NCI-H1930 (cell line): ENCODE data around the gene LAPTM5.

Experiments used
- DNase-seq, 2 experiments: peaks; one replicate each; lab custom pipeline; 2025; lab: John Stamatoyannopoulos, UW

The LAPTM5 gene

GRCh38 chr1:30742300-30742962 is 15.1 kb downstream of the LAPTM5 start:
- DNase-seq: no peak

DNA sequence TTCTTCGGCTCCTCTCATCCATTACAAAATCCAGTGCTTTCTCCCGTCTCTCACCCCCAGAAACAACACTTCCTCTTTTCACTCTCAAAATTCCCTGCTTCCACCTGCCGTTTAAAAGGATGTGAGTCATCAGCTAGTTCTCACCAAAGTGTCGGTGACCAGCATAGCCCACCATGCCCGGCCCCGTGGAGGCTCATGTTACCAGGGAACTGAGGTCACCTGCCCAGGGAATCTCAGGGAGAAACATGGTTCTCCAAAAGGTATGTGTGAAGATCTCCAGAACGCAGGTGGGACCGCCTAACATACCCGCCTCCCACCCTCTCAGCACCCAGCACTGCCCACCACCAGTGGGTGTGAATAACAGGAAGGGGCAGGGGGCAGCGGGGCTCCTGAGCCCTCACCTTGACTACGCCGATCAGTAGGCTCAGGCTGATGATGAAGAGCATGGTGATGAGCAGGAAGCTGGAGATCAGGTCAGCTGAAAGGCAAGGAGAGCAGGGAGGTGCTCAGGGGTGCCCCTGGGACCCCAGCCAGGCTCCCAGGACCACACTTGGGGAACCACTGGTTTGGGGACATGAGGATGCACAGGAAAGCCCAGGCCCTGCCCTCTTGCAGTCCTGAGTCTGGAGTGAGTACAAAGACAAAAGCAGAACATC is 16.2 kb downstream of the LAPTM5 start:
- DNase-seq: no peak

- no peak for DNase-seq
These were observed 17.0 kb downstream of the LAPTM5 start for GRCh38 chr1:30740251-30741238.

- no peak for DNase-seq
These were observed 18.0 kb downstream of the LAPTM5 start for GRCh38 chr1:30739601-30740000.

DNA sequence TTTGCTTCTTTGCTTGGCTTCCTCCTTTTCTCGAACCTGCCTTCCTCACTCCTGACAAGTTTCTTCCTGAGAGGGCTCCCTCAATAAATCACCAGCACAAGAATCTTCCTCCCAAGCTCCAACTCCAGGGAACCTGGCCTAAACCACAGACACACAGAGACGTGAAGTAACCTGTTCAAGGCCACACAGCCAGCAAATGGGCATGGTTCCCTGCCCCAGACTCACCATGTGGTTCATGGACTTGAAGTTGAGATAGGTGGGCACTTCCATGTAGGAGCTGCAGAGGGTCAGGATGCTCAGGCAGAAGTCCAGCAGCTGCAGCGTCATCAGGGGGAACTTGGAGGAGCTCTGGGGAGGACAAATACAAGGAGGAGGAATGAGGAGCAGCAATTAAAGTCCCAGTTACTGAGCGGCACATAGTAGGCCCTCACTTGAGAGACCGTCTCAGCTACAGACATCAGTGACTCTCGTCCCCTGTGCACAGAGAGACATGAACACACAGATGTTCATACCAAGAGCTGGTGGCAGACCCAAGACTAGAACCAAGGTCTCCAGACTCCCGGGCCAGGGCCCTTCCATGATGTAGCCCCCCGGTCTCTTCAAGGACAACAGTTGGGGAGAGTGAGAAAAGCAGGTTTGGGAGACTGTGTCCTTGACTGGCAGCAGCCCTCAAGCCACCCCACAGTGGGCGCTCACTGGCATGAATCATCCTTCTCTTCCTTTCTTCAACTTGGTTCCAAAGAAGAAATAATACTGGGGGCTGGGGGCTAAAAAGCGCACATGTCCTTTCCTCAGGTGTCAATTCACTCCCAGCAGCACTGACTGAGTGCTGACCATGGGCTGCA is 18.6 kb downstream of the LAPTM5 start:
- no peak for DNase-seq

DNA sequence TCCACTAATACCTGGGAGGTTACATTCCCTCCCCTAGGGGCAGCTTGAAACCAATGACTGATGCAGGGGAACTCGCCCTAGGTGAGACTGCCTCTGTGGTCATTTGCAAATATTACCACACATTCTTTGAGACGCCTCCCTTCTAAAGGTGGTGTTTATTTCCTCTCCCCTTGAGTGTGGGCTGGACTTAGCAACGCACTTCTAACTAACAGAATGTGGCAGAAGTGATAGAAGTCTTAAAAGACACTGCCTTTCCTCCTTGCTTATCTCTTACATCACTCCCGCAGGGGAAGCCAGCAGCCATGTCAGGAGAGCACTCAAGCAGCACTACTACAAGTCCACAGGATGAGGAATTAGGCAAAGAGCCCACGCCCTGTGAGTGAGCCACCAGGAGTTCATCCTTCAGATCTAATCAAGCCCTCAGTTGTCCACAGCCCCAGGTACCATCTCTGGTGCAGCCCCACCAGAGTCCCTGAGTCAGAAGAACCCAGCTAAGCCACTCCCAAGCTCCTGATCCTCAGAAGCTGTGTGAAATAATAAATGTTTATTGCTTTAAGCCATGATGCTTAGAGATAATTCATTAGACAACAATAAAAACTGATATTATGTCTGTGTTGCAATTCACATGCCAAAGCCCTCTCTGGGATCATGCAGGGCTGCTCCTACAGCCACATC is 19.4 kb downstream of the LAPTM5 start:
- no peak for DNase-seq

- no peak for DNase-seq
These were observed 20.1 kb downstream of the LAPTM5 start for GRCh38 chr1:30737357-30738039.

DNA sequence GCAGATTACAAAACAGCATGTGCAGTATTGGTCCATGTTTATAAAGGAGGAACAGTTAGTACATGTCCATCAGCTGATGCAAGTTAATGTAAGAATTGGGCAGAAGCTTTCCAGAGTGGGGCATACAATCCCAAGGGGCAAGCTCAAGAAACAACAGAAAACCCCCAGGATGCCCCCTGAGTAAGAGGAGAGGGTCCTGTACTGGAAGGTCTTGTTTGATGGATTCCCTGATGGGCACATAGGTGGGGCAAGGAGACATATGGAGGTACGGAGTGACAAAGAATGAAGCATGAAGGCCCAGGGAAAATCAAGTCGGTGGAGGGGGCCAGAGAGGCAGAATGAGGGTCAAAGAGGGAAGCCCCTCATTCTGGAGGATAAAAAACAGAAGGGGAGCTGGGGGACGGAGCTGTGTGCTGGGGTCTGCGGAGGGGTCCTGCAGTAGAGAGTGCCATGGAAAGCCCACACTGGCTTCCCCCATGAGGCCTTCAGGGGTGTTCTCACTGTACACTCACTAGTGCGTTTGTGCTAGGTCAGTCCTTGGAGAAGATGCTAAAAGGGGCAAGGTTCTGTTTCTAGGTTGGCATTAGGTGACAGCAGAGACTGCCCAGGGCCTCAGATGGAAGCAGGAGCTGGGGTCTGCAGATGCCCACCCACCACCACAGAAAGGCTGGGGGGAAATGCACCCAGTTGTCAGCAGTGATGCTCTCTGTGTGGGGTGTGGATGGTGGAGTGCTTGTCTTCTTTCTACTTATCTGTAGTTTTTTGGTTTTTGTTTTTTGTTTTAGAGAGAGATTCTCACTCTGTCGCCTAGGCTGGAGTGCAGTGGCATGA is 21.7 kb downstream of the LAPTM5 start:
- DNase-seq: no peak

- no peak for DNase-seq
These were observed 22.4 kb downstream of the LAPTM5 start for GRCh38 chr1:30735124-30735523.

GRCh38 chr1:30734580-30734979 is 23.0 kb downstream of the LAPTM5 start:
- DNase-seq: no peak

GRCh38 chr1:30734106-30734505 is 23.5 kb downstream of the LAPTM5 start:
- no peak for DNase-seq

DNA sequence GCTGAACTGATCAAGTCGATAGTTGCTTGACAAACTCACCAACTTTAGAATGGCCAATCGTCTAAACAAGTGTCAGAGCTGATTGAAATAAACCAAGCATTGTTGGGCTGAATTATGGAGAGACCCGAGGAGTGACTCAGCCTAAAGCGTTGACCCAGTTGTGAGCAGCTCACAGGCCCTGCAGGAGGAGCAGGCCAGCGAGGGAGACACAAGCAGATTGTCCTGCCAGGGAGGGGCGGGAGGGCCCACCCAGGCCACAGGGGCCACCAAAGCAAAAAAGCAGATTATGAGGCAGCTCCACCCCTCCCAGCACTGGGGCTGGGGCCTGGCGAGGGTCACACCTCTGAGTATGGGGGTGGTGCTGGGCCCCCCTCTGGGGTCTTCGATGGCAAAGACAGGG is 24.1 kb downstream of the LAPTM5 start:
- DNase-seq: no peak

DNA sequence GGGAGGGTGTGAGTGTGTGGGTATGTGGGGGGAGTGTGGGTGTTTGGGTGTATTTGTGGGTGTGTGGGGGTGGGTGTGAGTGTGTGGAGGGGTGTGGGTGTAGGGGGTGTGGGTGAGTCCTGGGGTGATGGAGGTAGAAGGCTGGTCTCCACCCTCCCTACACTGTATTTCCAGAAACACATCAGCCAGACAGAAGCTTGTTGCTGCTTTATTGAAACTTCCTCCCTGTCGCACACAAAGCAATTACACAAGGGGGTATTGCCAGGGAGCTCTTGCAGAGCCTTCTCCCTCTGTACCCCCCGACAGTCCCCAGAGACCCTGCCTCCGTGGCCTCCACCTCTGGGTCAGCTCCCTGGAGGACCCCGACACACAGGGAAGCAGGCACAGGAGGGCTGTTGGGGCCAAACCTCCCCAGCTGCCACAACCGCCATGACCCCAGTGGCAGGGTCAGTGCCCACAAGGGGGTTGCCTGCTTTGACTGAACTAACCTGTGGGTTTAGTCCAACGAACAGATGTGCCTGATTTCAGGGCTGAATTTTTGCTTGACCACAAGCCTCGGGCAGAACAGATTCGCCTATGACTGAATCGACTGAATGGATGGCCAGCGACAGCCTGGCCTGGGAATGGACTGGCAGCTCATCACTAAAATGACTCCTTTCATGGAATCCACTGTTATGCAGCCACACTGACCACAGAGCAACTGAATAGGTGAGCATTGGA is 25.1 kb downstream of the LAPTM5 start:
- no peak for DNase-seq

GRCh38 chr1:30731806-30732276 is 25.7 kb downstream of the LAPTM5 start:
- no peak for DNase-seq

GRCh38 chr1:30731109-30731805 is 26.3 kb downstream of the LAPTM5 start:
- no peak for DNase-seq

GRCh38 chr1:30730346-30731108 is 27.0 kb downstream of the LAPTM5 start:
- no peak for DNase-seq

GRCh38 chr1:30729901-30730300 is 27.7 kb downstream of the LAPTM5 start:
- no peak for DNase-seq
